ENCODE measurements around the gene CRTC3.

DNA sequence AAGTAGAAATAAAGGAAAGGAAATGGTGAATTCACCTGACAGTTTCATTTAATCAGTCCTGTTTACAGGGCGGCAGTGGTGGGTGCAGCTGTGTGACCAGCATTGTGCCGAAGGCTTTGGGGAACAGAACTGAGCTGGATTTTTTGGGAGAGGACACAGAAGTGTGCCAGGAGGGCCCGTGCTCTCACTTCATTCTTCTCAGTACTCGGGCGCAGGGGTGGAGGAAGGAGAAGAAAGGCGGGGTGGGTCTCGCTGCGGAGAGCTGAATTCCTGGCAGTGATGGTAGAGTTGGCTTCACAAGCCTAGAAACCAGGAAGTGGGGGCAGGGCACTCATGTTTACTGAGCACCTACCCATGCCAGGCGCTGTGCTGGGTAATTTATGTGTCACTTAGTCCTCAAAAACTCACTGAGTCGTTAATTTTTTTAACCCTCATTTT, 64.6 kb downstream of the CRTC3 start:
- TF ChIP-seq CTCF (conservative IDR thresholded peaks at IDR 0.05; ENCODE audit: low read depth, low read length) (no peak), CEBPB (IDR thresholded peaks at IDR 0.05; ENCODE audit: low read depth, low read length) (no peak), RCOR1 (IDR thresholded peaks at IDR 0.05; ENCODE audit: insufficient replicate concordance, low read length) (no peak), BHLHE40 (IDR thresholded peaks at IDR 0.05; ENCODE audit: low read depth, low read length) (no peak), MAFK (IDR thresholded peaks at IDR 0.05; ENCODE audit: low read depth, low read length) (no peak)
